Measurements from ENCODE around the gene ACSL6.

Gene ACSL6

DNA sequence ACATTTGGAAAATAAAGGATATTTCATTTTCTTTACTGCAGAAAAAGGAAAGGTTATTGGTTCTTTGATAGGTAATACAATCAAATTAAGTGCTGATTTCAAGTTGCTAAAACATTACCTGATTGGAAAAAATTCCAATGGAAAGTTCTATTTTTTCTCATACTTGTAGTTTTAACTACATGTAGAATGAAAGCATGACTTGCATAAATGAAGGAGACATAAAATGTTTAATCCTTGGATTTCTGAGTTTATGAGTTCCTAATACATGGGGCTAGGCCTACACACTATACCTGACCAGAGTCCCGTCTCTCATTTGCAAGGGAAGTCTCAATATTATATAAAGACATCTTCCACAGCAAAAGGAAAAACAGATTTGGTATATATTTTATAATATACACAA is 60.8 kb downstream of the ACSL6 start:
- TF ChIP-seq, protein P1, sequence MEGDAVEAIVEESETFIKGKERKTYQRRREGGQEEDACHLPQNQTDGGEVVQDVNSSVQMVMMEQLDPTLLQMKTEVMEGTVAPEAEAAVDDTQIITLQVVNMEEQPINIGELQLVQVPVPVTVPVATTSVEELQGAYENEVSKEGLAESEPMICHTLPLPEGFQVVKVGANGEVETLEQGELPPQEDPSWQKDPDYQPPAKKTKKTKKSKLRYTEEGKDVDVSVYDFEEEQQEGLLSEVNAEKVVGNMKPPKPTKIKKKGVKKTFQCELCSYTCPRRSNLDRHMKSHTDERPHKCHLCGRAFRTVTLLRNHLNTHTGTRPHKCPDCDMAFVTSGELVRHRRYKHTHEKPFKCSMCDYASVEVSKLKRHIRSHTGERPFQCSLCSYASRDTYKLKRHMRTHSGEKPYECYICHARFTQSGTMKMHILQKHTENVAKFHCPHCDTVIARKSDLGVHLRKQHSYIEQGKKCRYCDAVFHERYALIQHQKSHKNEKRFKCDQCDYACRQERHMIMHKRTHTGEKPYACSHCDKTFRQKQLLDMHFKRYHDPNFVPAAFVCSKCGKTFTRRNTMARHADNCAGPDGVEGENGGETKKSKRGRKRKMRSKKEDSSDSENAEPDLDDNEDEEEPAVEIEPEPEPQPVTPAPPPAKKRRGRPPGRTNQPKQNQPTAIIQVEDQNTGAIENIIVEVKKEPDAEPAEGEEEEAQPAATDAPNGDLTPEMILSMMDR (IDR thresholded peaks at IDR 0.05; ENCODE audit: extremely low read depth, missing control alignments) = no peak
- no peak for DNase-seq (ENCODE audit: low spot score)

DNA sequence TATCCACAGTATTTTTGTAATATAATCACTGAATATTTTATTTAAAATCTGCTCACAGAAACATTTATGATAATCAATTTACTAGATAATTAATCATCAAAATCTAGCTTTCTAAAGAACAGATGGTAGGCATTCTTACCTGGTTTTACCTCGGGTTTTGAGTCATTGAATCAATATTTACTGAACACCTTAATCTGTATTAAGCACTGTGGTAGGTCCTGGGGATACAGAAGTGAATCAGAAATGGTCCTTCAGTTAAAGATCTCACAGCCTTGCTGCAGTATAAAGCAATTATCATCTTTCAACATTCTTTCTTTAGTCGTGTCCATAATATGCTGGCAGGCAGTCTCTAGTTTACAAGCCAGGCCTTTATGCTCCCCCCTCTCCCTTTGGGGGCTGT is 64.0 kb downstream of the ACSL6 start:
- TF ChIP-seq, protein P1 (IDR thresholded peaks at IDR 0.05; ENCODE audit: extremely low read depth, missing control alignments) = no peak
- no peak for DNase-seq (ENCODE audit: low spot score)

DNA sequence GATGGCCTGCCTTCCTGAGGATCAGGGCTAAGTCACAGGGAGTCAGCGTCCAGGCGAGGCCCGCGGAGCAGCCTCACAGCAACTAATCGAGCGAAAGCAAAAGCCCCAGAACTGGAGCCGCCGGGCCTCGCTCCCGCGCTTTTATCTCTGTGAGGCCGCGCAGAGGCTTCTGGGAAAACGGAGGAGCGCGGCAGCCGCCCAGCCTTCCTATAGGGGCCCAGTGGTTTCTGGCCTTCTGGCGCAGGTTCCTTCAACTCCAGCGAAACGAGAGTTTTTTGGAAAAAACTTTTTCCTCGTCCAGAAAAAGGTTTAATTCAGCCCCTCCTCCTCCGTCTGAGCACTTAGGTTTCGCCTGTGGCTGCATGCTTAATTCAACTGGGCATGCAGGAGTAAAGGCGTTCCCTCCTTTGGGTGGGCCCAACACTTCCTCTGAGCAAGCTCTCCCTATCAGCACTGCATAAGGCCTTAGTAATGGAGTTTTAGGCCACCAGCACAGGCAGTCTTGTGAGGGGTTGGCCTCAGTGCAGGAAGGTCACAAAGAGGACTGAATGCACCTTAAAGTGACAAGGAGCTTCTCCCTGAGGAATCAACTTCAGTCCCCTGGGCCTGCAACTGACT is 65.8 kb downstream of the ACSL6 start, which contains the start of gene MEIKIN:
Gene MEIKIN, minus strand, starts transcription at position 113 of the 618 bp plus-strand sequence. CDS start 158 bp downstream, outside the sequence.
- no peak for DNase-seq (ENCODE audit: low spot score)
- TF ChIP-seq, protein P1 (IDR thresholded peaks at IDR 0.05; ENCODE audit: extremely low read depth, missing control alignments) = no peak

DNA sequence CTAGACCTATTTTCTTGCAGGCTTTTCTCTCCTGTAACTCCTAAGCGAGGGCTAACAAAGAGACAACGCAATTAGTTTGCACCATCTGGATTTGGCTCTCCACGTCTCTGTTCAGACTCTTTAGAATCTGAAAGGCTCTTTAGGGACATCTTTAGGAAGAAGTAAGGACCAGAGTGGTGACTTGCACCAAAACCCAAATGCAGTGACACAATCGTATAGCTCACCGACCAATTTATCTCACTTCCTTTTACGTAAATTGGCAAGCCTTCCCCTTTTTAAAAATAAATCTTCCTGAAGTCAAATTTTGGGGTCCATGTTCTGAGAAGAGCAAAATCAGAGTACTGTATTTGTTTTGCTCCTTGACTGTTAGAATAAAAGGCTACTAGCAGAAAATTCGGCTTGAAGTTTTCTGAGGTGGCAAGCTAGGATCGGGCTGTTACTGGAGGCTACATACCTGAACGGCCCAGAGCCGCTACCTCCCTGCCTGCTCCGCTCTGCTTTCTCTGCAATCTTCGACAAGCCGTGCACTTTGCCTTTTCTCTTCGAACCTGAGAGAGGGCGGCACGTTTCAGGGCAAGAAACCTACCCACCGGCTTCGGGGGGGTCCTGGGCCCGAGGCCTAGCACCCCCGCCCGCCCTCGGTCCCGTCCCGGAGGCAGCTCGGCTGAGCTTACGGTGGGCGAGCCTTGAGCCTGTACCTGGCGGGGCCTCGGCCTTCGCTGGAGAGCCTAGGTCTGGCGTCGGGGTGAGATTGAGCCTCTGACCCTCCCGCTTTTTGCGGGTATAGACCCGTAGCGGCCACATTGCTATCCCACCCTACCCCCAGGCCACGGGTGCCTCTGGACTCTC is 66.5 kb downstream of the ACSL6 start:
- TF ChIP-seq, protein P1 (IDR thresholded peaks at IDR 0.05; ENCODE audit: extremely low read depth, missing control alignments) = no peak
- DNase-seq (ENCODE audit: low spot score) = no peak

DNA sequence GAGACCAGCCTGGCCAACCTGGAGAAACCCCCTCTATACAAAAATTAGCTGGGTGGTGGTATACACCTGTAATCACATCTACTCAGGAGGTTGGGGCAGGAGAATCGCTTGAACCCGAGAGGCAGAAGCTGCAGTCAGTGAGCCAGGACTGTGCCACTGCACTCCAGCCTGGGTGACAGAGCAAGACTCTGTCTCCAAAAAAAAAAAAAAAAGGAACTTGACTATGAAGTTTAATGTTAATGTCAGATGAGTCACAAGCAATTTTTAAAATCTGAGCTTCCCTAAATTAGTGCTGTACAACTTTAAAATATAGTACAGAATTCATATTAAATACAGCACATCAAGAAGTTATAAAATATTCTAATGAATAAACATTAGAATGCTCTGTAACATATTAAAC is 67.5 kb downstream of the ACSL6 start:
- TF ChIP-seq, protein P1 (IDR thresholded peaks at IDR 0.05; ENCODE audit: extremely low read depth, missing control alignments) = no peak
- no peak for DNase-seq (ENCODE audit: low spot score)

DNA sequence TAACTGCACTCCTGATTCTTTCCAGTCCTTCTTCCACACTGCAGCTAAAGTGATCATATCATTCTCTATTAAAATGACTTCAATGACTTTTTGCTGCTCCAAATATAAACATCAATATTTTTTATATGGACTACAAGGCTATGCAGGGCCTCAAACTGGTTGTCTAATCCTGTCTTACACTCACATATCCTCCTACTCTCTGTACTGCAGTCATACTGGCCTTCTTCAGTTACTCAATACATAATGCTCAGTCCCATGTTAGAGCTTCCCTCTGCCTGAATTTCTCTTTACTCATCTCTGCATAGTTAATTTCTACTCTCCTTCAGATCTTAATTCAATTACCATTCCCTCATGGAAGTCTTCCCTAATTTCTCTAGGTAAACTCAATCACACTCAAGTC is 69.4 kb downstream of the ACSL6 start:
- TF ChIP-seq, protein P1 (IDR thresholded peaks at IDR 0.05; ENCODE audit: extremely low read depth, missing control alignments) = no peak
- no peak for DNase-seq (ENCODE audit: low spot score)

DNA sequence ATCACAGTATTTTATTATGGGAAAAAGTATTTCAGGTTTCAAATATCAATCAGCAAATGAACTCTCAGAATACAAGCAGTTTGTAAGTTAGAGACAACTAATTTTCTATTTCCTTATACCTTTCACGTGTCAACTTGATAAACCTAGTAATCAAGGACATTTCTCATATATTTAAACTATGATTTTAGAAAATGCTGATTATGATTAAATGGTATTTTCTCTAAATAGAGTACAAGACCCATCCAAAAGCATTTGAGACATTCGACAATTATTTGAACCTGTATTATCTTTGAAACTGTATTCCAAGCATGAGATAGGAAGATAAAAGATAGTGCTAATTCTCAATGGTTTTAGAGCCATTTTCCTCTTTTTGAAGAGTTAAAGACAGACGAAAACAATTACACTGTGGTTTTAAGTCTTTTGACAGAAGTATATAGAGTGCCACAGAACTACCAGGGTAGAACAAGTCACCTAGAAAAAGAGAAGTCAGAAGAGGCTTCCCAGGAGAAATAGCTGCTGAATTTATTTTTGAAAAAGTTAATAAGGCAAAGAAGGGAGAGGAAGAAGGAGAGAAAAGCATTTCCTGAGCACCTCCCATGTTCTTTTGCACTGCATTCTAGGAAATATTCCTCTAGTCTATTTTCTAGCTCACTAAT is 71.6 kb downstream of the ACSL6 start:
- no peak for DNase-seq (ENCODE audit: low spot score)
- TF ChIP-seq, protein P1 (IDR thresholded peaks at IDR 0.05; ENCODE audit: extremely low read depth, missing control alignments) = no peak

Data from GM20000 (cell line).